Right cardiac atrium (tissue), 5 donors: ENCODE data around the gene INO80C. TPM values are rescaled to one million over a fixed set of nuclear protein-coding genes. Genes with fewer than 3 reads are reported as not detected.

Source experiments
- ATAC-seq, 2 donors: fragments of 200-7000 bp; cut with Tn5 transposase; one replicate each; pipeline versions ENCODE4 v1.8.0 to v1.9.1; 2020; ENCODE audit warnings: moderate library complexity in 2 of 2, mild to moderate bottlenecking in 1 of 2
- DNase-seq, 3 donors: peaks; one replicate each; pipeline ENCODE4 v3.0.0-alpha.2; 2020
- H3K27ac ChIP-seq: one replicate; pipeline ENCODE4 v1.5.1; 2013; ENCODE audit warnings: mild to moderate bottlenecking, low read length, control low read depth, moderate library complexity
- H3K27me3 ChIP-seq: one replicate; pipeline ENCODE4 v1.6.1; 2013; ENCODE audit not compliant: control insufficient read depth, insufficient read depth
- H3K4me1 ChIP-seq: one replicate; pipeline ENCODE4 v1.6.1; 2013; ENCODE audit warnings: low read length; ENCODE audit not compliant: control insufficient read depth, insufficient read depth
- H3K4me3 ChIP-seq: one replicate; pipeline ENCODE4 v1.5.1; 2013; ENCODE audit warnings: low read length, control low read depth
- H3K9me3 ChIP-seq: one replicate; pipeline ENCODE4 v1.6.1; 2013; ENCODE audit warnings: low read length; ENCODE audit not compliant: control insufficient read depth
- WGBS: extraction: QIAGEN DNeasy Blood & Tissue Kit; methylation state at CpG from one replicate; pipeline ENCODE4 v1.1.7; 2013; 5-methylcytosine and 5-hydroxymethylcytosine counted together
- intact Hi-C, 4 donors: fragments of 100-400 bp; cut with DNase I; formaldehyde crosslinking; loops; one replicate each; pipeline versions ENCODE4 v1.11.0 to v1.14.0; 2022 to 2023
- polyA plus RNA-seq: library from polyadenylated mRNA; stranded (reverse); fragments of 200-250 nt; gene quantifications from one replicate; pipeline ENCODE4 v1.2.3, GENCODE V29; 2013
- total RNA-seq, 4 donors: library from RNA; stranded (reverse); fragmentation: NEBNext Ultra II Directional; extraction: Animal tissue kit (Norgen Biotek cat#: 25700); gene quantifications; one replicate each; pipeline ENCODE4 v1.2.1, GENCODE V29; 2021
- donor health status: healthy with polysubstance abuse.
- donor health status: DM: no; HTN: yes; CAD: no.
- donor health status: DM: no; HTN: no; CAD: no.
- donor health status: DM: no; HTN: yes; CAD: no; lungs with severe emphysema.
- donor health status: DM: yes; HTN: yes; CAD: no.

INO80C gene
- total and polyA plus RNA-seq, 5 donors, result 25.4 to 36.1 (median 26.5) TPM

DNA sequence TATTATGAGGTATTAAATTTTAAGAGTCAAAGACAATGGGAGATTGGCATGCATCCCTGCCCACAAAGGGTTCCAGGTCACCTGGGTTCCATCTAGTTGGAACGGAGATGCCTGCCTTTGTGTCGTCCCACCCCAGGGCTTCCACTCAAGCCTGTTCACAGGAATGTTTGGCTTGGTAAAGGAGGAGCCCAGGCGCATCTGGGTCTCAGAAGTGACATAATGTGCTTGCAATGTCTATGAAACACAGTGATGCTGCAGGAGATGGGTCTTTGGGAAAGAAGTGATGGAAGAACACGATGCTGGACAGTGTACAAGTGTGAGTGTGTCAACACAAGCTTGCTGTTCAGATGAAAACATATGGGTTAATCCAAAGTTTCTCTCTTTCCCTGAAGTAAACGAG is 71.0 kb downstream of the INO80C start:
- no peaks in the 10 kb centered on the region for H3K27me3 ChIP-seq
- H3K9me3 ChIP-seq, result no peaks in the 10 kb centered on the region
- H3K4me3 ChIP-seq, result no peak overlapping the region
- H3K27ac ChIP-seq, result no peak overlapping the region
- DNase-seq (no peak), ATAC-seq (no peak)
- intact Hi-C loops, result no loop called here
- 88% methylated on average over 5 of the region's 5 CpGs for WGBS
- peaks cover 2% of the 10 kb centered on the region for H3K4me1 ChIP-seq

DNA sequence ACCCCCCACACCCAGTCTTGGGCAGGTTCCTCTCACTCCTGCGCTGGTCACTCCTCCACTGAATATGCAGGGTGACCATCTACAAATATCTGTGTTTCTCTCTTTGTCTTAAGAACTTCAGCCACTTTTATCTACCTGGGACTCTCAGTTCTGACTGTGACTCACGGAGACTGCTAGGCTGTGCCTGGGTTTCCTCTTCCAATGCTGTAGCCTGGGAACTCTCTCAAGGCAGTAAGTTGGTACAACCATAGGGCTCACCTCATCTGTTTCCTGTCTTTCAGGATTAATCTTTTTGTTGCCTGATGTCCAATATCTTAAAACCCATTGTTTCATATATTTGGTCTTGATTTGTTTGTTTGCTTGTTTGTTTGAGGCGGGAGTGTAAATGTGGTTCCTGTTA is 73.4 kb downstream of the INO80C start:
- intact Hi-C loops, result no loop called here
- Histone ChIP-seq H3K9me3 (no peaks in the 10 kb centered on the region), H3K4me1 (no peaks in the 10 kb centered on the region), H3K27ac (no peak overlapping the region), H3K27me3 (no peaks in the 10 kb centered on the region), H3K4me3 (no peak overlapping the region)
- ATAC-seq (no peak), DNase-seq (no peak)
- WGBS, result 93% methylated on average over 3 of the region's 3 CpGs

DNA sequence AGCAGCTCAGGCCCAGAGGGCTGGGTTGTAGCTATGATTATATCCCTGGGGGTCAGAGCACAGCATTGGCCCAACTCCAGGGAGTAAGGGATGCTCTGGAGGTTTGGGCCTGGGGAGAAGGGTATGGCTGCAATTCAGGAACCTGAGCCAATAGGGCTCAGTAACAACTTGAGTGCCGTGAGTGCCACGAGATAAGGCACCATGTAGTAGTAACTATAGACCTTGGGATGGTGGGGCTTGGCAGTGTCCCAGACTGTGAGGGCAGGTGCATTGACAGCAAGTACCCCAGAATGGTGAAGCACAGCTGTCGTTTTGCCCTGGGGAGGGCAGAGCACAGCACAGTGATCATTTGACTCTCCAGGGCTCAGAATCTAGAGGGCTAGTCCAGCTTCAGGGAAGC is 75.5 kb downstream of the INO80C start:
- no peak overlapping the region for H3K27ac ChIP-seq
- WGBS, result 52% methylated on average over 3 of the region's 3 CpGs
- no peaks in the 10 kb centered on the region for H3K27me3 ChIP-seq
- no peaks in the 10 kb centered on the region for H3K4me1 ChIP-seq
- intact Hi-C loops, result no loop called here
- no peaks in the 10 kb centered on the region for H3K9me3 ChIP-seq
- peak in 1 of 3 donors; percentile 50 for DNase-seq
- peak in 1 of 2 donors; percentile 29 for ATAC-seq
- H3K4me3 ChIP-seq, result no peak overlapping the region

DNA sequence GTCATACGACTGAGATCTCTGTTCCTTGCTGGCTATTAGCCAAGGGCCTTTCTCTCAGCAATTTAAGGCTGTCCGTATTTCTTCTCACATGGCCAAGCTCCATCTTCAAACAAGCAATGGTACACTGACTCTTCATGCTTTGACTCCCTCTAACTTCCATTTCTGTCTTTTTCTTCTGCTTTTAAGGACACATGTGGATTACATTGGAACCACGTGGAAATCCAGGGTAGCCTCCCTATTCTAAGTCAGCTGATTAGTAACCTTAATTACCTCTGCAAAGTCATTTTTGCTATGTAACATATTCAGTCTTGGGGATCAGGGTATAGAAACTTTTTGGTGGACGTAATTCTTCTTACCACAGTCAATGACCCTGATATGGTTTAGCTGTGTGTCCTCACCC is 79.2 kb downstream of the INO80C start:
- no peak overlapping the region for H3K4me3 ChIP-seq
- no peak for DNase-seq
- 86% methylated on average over 4 of the region's 4 CpGs for WGBS
- H3K4me1 ChIP-seq, result peaks cover 2% of the 10 kb centered on the region
- no peak for ATAC-seq
- H3K9me3 ChIP-seq, result no peaks in the 10 kb centered on the region
- H3K27ac ChIP-seq, result no peak overlapping the region
- intact Hi-C loops, result no loop called here
- no peaks in the 10 kb centered on the region for H3K27me3 ChIP-seq

Other genes starting within 250 kb of the INO80C start
- 10 to 100 TPM; 17.6 to 30.9 (median 20.4) TPM for gene ZSCAN30, start 207.7 kb downstream of the INO80C start, total RNA-seq
- 16.9 TPM for gene ZSCAN30, start 207.7 kb downstream of the INO80C start, polyA plus RNA-seq
- gene ZNF24, start 153.5 kb downstream of the INO80C start, total RNA-seq, result 10 to 100 TPM; 47.3 to 56.5 (median 51.8) TPM
- 15.4 TPM for gene ZNF24, start 153.5 kb downstream of the INO80C start, polyA plus RNA-seq
- 1 to 10 TPM in 3 of 4 donors, under 1 TPM in 1; 0.89 to 1.7 (median 1.4) TPM for gene ZNF396, start 120.6 kb downstream of the INO80C start, total RNA-seq
- gene ZNF396, start 120.6 kb downstream of the INO80C start, polyA plus RNA-seq, result 0.72 TPM
- 10 to 100 TPM; 47.8 to 60.3 (median 56.2) TPM for gene GALNT1, start 83.8 kb upstream of the INO80C start, total RNA-seq
- 17.8 TPM for gene GALNT1, start 83.8 kb upstream of the INO80C start, polyA plus RNA-seq